GM20431 (cell line): ENCODE data around the gene DCHS1.

Source experiments
- in situ Hi-C: fragments of 300-500 bp; cut with MseI, MboI; formaldehyde crosslinking; loops from one replicate; pipeline ENCODE4 v1.15.0; 2020; ENCODE audit warnings: low sequenced_read_pairs; ENCODE audit not compliant: unreplicated experiment

DCHS1 gene

DNA sequence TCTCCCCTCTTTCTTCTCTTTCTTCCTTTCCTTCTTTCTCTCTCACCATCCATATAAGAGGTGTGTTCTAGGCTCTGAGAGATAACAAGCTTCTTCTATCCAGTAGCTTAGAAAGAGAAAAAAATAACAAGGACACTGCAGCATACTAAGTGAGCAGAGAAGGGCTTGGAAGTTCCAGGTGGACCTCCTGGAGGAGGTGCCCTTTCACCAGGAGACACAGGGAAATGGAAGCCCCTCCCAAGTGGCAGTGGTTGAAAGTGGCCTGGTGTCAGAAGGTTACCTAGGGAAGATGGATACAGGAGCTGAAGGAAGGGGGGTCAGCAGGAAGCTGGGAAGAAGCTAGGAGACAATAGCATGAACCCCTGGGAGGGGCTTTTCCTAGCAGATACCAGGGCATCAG, 5.5 kb downstream of the DCHS1 start:
- in situ Hi-C loops = no loop called here

DNA sequence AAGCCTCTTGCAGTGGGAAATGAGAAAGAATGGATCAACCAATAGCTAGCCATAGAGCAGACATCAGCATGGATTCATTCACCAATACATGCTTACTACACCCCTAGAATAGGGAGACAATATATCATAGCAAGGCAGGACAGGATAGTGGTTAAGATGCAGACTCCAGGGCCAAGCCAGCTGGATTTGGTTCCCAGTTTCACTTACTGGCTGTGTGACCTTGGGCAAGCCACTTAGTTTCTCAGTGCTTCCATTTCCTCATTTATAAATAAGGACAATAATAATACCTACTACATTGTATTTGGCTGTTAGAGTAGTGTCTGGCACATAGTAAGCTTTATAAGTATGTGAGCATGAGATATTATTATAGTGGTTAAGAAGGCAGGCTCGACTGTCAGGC, 7.1 kb downstream of the DCHS1 start:
- in situ Hi-C loops = no loop called here

GRCh38 chr11:6647836-6648235, 7.8 kb downstream of the DCHS1 start:
- in situ Hi-C loops = no loop called here

- in situ Hi-C loops = no loop called here
Observed at GRCh38 chr11:6646918-6647679, 8.5 kb downstream of the DCHS1 start.

- in situ Hi-C loops = no loop called here
Observed at GRCh38 chr11:6646576-6646917, 9.1 kb downstream of the DCHS1 start.

DNA sequence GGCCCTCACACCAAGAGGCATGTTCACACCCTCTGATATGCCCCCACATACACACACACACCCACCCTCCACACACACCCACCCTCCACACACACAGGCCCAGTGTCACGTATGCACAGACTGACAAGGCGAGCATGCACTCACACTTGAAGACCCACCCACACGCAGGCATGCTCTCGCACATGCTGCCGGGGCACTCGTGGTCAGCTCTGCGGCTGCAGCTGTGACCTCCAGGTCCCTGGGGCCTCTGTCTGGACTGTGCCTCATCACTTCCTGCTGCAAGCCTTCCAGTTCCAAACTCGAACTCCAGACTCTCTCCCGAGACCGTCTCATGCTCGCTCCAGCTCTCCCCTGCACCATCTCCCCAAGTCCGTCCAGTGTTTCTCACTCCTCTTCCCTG, 9.5 kb downstream of the DCHS1 start:
- in situ Hi-C loops = no loop called here

DNA sequence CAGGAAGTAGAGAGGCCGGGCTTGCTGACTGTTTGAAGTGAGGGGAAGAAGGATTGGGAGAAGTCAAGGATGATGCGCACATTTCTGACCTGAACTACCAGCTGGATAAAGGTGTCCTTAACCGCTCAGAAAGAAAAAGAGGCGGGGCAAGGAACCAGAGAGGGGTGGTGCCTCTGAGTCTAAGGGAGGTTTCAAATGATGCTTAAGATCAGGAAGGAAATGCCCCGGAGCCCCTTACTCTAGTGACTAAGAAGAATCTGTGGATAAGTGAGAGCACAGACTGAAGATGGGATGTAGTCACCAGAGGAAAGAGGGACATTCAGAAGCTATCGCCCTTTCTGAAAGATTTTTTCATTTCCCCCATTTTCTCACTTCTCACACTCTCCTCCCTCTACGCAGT, 12.7 kb downstream of the DCHS1 start:
- in situ Hi-C loops = no loop called here

GRCh38 chr11:6640985-6641701, 14.5 kb downstream of the DCHS1 start:
- in situ Hi-C loops = no loop called here

- in situ Hi-C loops = no loop called here
Observed at GRCh38 chr11:6640036-6640984, 15.3 kb downstream of the DCHS1 start.

- in situ Hi-C loops = no loop called here
Observed at GRCh38 chr11:6638429-6638828, 17.2 kb downstream of the DCHS1 start.

- in situ Hi-C loops = no loop called here
Observed at GRCh38 chr11:6637871-6638270, 17.7 kb downstream of the DCHS1 start.

DNA sequence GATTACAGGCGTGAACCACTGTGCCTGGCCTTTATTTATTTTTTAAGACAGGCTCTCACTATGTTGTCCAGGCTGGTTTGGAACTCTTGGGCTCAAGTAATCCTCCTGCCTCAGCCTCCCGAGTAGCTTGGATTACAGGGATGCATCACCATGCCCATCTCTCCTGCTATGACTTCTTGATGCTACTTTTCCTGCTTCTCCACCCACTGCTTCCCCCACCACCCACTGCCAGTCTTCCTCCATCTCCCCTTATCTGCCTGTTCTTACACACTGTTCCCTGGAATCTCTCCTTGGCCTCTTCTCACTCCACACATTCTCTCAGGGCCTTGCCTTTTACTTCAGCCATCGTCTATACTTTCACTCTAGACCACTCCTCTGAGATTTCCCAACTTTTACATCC, 19.1 kb downstream of the DCHS1 start:
- in situ Hi-C loops = no loop called here

GRCh38 chr11:6635082-6635932, 20.3 kb downstream of the DCHS1 start:
- in situ Hi-C loops = no loop called here

DNA sequence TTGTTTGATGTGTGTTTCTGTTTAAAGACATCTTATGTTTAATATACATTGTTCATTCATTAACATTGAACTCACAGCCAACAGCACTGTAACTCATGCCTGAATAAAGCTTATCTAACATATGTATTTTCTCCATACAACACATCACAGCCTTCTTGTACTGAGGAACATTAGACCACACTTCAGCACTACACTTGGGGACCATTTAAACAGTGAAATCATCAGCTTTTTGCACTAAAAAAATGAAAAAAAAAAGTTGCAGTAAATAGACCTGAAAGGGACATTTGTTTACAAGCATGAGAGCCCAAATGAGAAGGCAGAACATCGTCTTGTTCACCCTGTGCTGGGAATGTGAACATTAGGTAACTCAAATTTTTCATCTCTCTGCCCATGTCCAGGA, 21.1 kb downstream of the DCHS1 start:
- in situ Hi-C loops = no loop called here

- in situ Hi-C loops = no loop called here
Observed at GRCh38 chr11:6633422-6634408, 21.9 kb downstream of the DCHS1 start.

DNA sequence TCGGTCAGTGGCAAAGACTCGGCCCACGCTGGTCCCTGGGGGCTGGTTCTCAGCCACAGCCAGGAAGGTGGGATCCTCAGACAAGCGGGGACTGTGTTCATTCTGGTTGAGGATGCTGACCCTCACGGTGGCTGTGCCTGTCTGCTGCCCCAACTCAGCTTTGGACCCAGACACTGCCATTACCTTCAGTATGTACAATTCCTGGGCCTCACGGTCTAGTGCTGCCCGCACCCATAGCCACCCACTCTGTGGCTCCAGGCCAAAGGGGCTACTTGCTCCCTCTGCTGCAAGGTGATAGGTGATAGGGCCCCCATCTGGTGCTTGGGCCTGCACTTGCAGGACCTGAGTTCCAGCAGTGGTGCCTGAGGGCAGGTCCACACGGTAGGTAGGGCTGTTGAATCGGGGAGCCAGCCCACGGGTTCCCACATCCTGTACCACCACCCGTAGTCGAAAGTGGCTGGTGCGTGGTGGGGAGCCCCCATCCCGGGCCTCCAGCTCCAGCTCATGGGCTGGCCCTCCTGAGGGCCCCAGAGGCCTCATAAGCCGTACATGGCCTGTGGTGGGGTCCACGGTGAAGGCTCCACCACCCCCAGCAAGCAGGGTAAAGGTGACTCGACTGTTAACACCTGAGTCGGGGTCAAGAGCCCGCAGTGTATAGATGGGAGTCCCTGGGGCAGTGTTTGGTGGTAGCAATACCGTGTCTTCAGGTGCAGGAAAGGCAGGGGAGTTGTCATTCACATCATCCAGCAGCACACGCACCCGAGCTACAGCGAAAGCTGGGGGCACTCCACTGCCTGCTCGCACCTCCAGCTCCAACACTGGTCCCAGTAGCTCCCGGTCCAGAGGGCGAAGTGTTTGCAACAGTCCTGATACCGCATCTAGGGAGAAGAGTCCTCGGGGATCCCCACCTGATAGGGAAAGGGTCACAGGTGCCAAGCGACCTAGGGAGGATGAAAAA, 23.2 kb downstream of the DCHS1 start:
- in situ Hi-C loops = no loop called here

DNA sequence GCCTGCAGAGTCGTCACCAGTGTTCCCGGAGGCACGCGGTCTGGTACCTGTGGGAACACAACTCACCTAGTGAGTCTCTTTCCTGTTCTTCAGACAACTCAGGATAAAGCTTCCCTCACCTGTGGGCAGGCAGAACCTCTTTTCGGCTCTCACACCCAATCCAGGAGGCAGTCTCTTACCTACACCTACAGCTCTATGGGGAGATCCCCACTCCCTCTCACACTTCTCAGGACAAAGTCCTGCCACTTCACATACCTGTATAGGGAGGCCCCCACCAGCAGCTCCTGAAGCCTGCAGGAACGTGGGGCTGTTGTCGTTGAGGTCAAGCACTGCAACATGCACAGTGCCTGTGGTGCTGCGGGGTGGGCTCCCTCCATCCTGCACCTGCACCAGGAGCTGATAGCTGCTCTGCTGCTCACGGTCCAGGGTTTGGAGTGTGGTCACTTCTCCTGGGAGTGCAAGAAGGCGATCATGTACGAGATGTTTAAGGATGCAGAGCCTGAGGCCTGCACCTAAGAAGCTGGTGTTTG, 24.2 kb downstream of the DCHS1 start:
- in situ Hi-C loops = no loop called here
